ENCODE data around the gene TMEM86A.

Gene TMEM86A

DNA sequence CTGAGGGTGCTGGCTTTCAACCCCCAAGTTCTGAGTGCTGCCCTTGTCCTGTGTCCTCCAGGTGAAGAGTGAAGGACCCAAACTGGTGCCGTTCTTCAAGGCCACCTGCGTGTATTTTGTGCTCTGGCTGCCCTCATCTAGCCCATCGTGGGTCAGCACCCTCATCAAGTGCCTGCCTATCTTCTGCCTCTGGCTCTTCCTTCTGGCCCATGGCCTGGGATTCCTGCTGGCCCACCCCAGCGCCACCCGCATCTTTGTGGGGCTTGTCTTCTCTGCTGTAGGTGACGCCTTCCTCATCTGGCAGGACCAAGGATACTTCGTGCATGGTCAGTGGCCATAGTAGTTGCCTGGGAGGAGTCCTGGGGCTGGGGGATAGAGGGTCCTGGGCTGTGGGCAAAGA, 2.3 kb downstream of the TMEM86A start:
- DNase-seq = no peak

DNA sequence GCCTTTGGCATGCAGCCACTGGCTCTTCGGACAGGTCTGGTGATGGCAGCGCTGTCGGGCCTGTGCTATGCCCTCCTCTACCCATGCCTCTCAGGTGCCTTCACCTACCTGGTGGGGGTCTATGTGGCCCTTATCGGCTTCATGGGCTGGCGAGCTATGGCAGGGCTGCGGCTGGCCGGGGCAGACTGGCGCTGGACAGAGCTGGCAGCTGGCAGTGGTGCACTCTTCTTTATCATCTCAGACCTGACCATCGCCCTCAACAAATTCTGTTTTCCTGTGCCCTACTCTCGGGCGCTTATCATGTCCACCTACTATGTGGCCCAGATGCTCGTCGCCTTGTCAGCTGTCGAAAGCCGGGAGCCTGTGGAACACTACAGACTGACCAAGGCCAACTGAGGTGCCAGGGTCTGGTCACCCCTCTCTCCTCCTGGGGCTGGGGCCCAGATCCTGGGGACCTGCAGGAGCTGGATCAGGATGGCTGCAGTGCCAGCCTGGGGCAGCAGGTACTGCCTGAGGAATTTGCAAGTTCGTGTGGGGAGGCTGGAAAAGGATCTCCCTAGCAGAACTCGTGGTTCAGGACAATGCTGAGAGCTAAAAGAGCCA, 3.1 kb downstream of the TMEM86A start:
- DNase-seq = no peak

DNA sequence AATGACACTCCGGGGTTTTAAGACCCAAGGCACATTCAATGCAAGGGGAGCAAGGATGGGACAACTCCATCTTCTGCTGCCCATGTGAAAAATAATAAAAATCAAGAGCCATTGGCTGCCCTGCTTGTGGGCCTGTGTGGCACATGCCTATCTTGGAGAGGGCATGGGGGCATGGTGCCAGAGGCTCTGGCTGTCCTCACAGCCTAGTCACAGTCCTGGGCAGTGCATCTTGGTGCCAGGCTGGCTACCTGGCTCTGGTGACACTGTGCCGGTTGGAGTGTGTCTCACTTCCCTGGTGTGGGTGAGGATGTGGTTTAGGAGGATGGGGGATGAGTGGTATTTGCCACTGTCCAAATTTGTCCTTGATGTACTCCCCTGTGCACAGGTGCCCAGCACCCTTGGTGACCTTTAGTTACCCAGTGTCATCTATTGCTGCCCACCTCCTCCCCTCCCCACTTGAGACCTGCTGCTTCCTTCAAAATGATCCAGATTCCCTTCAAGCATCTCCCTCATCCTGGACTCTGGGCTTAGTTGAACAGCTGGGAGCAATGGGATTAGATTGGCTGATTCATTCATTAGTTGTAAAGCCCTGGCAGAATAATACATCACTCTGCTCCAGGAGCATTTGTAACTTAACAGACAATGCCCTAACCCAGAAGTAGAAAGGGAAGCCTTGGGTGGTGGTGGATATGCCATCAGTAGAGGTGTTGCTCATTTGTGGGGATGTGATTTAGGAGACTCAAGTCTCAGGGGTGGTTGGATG, 4.6 kb downstream of the TMEM86A start:
- no peak for DNase-seq

DNA sequence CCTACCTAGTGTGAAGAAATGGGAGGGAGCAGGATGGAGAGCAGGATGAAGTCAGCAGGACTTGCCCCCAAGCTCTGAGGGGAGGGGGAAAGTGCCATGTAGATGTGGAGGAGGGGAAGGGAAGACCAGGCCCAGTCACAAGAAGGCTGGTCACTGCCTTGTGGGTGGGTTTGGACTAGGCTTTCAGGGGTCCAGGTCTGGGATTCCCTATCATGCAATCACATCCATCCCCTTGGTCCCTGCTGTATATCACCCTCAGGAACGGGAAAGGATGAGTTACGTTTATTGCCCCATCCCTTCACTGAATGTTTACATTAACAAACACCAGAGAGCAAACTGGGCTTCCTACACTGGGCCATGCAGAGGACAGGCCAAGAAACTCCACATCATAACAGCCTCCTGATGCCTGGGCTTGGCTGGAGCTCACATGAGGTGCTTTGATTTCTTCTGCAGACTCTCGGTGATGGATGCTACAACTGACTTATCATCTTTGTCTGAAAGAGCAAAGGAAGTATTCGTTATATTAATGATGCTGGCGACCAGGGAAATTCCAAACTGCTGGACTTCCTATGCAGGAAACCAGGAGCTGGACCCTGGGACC, 5.6 kb downstream of the TMEM86A start:
- DNase-seq = no peak

DNA sequence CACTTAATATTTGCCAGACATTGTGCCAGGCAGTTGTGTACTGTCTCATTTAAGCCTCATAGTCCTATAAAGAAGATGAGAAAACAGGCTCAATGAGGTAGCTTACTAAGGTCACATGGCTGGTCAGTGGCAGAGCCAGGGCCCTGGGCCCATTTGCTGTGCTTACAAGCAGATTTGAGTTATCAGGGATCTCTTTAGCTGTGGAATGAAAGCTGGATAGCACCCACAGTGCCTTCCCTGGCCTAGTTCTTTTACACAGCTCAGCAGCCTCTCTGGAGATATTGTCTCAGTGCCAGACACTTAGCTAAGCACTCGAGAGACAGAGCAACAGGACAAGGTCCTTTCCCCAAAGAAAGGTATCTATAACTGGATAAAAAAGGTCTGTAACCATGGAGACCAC, 6.1 kb downstream of the TMEM86A start:
- no peak for DNase-seq

DNA sequence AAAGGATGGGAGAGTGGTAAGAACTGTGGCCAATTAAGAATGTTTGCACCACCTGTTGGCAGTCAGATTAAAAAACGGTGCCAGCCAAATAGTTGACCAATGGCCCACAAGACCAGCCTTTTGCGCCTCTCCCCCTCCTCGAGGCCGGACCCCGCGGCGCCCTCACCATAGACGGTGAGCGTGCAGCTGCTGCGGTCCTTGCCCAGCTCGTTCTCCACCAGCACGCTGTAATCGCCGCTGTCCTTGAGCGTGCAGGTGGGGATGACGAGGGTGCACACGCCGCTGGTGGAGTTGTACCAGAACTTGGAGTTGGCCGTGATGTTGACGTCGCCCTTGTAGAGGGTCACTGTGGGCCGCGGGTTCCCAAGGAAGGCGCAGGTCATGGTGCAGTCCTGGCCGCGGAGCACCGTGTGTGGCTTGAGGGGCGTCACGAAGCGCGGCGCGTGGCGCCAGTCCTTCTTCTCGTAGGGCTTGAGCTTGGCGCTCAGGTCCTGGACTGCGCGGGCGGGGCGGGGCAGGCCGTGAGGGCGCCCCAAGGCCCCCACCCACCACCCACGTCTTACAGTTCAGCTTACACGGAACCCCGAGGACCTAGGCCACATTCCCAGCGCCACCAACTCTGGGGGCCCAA, 7.2 kb downstream of the TMEM86A start:
- peak; percentile 33 for DNase-seq

DNA sequence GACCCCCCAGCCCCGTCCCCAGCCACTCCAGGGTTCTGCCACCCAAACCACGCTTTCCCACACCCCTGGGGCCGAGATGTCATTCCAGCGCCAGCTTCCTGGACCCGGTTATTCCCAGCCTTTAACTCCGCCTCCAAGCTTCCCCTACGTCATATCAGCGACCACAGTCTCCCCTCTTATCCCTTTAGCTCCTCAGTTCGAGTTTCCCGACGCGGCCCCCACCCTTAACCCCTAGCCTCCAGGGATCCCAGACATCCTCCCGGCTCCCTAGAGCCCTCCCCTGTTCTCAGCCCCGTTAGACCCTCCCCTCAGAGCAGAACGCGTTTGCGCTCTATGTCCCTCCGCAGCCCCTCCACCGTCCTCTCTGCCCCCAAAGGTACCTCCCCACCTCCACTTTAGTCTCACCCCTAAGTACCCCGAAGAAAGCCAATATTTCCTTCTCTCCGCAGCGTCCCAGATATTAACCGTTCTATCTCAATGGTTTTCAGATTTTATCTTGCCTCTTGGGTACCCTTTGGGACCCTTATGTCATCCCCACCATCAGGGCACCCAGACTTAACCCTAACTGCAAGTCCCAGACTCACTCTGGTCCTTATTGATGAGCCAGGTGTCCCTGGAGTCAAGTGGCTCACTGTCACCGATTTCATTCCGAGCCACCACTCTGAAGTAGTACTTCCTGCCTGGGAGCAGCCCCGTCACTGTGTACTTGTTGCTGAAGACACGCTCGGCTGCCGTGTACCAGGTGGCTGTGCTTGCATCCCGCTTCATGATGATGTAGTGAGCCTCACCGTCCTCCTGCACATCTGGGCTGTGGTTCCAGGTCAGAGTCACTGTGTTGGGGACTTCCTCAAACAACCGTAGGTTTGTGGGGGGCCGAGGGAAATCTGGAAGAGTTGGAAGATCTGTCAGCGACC, 8.0 kb downstream of the TMEM86A start:
- DNase-seq = peak; percentile 9

DNA sequence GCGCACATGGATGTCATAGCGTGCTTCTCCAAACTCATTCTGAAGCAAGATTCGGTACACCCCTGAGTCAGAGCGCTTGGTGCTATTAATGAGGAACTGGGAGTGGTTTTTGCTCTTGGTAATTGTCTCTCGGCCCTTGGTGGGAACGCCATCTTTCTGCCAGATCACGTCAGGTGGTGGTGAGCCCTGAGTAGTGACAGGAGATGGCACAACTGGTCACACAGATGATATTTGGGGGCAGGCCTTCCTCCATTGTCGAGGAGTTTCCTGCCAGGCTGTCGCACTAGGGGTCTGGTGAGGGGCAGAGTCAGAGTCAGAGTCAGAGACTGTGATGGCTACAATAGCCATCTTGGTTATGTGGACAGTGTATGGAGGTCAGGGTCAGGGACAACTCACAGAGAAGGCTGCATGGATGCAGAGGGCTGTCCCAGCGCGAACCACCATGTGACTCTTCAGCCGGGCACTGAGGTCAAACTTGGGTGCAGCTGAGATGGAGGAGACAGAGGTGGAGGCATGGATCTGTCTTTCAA, 9.3 kb downstream of the TMEM86A start:
- DNase-seq = no peak

DNA sequence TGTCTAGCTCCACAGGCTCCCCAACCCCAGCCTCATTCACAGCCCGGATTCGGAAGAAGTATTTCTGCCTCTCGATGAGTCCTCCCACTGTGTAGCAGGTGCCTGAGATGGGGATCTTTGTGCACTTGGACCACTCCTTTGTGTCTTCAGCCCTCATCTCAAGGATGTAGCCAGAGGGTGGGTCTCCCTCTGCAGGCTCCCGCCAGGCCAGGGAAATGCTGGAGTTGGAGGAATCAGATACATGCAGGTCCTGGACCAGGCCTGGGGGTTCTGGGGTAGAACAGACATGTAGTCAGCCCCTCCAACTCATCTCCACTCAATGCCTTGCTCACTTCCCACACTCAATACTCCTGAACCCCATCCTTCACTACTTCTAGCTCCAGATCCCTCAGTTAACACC, 10.8 kb downstream of the TMEM86A start:
- DNase-seq = no peak

DNA sequence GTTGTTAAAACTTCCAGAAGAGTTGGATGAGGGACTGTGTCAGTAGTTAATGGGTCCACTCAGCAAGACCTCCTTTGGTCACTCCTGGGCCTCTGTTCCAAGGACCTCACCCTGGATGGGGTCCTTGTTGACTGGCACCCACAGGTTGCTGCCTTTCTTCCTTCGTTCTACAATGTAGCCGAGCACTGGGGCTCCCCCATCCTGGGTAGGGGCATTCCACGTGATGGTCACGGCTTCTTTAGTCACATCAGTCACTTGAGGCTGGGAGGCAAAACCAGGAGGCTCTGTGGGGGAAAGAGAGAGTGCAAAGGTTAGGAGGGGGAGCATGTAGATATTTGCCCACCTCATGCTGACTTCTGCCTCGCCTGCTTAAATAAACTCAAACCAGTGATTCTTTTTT, 12.0 kb downstream of the TMEM86A start:
- no peak for DNase-seq

DNA sequence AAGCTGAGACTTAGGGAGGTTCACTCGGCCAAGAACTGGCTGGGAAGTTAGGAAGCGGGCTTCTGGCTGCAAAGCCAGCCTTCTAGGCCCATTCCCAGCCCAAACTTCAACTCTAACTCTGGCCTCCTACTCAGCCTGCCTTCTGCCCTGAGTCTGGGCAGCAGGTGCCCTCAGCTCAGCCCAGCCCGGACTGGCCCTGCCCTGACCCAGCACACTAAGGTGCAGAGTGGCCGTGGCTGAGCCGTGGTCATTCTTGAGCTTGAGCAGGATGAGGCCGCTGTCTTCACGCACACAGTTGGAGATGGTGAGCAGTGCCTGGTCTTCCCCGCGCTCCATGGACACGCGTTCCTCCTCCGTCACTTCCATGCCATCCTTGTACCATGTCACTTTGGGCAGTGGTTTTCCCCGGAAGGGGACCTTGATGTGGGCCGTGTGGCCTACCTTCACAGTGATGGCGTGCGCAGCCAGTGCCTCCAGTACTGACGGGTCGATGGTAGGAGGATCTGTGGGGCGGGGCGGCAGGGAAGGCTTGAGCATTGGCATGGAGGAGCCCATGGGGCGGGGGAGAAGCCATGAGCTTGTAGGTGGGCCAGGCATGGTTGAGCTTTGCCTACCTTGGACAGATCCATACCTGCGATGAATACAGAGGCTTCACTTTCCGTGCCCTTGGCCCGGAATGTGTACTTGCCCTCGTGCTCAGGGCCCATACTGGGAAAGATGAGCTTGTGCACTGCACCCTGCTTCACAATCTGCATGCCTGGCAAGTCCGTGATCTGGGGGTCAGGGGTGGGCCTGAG, 15.3 kb downstream of the TMEM86A start:
- no peak for DNase-seq

DNA sequence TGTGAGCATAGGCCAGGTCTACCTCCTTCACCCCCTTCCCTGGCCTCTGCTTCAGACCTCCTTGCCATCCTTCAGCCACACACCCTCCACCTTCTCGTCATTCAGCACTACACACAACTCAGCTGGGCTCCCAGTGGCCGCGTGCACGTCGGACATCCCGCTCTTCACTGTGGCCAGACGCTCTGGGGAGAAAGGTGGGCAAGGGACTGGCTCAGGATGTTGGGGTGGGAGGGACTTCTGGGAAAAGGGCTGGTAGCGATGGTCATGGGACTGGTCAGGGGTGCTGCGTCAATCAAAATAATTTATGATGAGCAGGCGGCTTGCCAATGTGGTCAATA, 15.8 kb downstream of the TMEM86A start:
- no peak for DNase-seq

DNA sequence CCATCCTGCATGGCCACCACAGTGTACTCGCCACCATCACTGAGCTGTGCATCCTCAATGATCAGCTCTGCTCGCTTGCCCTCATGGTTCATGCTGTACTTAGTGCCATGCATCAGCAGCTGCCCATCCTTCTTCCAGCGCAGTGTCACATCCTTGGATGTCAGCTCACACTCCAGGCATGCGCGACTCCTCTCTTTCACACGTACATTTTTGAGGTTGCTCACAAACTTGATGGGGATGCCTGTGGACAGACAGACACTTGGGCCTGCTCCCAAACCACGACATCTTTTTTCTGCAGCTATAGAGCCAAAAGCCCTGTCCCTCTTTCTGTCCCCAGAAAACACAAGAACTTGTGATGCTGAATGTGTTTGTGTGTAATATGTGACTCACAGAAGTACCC, 16.9 kb downstream of the TMEM86A start:
- DNase-seq = no peak

DNA sequence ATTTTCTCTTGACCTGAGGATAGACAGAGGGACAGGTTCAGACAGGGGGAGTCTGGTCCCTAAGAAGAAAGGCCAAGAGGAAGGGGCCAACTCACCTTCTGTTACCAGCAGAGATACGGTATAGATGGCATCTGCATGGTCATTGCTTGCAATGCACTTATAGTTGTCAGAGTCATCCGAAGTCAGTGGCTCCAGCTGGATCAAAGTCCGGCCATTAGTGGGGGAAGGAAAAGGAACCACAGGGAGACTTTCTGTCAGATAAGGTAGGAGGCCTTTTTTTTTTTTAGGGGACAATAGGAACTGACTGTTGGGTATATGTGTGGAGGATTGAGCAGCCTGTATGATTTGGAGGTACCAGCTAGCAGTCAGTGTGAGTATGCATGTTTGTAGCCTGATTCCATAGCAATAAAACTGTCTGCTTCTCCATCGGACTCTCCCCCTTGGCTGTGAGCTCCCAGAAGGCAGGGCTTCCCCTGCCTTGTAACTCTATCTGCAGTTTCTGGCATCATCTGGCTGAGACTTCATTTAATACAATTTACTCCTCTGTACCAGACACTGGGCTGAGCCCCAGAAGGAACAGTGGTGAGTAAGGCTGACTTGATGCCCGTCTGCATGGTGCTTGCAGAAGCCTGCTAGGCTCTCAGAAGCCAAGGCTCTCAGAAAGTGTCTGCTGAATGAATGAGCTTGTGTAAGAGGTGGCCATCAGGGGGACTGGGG, 21.7 kb downstream of the TMEM86A start:
- DNase-seq = no peak

DNA sequence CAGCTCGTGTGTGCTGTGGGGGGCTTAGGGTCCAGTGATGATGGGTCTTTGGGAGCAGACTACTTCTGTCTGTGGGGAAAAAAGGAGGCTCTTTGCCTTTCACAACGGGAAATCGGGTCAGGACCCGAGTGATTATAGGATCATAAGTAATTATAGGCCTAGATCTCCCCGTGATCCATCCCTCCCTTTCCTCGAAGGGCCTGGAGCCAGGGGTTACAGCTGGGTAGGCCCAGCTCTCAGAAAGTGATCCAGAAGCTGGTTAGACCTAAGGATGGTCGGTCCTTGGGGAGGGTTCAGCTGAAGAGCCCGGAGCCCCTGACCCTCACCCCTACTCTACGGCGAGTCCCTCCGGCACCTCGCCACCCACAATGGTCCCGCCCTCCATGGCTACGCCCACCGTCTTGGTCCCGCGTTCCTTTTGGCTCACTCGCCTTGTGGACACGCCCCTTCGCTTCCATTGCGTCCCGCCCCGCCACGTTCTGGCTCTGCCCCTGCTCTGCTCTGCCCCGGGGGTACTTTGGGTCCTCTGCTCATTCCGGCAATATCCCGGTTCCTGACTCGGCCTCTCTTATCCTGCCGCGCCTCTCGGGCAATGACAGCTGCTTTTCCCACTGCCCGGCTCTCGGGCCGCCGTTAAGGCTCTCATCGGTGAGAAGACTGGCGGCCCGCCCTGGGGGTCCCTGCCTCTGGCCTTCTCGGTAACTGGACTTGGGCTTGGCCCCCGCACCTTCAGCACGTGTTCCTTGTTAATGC, 22.4 kb downstream of the TMEM86A start:
- DNase-seq = peak; percentile 65

DNA sequence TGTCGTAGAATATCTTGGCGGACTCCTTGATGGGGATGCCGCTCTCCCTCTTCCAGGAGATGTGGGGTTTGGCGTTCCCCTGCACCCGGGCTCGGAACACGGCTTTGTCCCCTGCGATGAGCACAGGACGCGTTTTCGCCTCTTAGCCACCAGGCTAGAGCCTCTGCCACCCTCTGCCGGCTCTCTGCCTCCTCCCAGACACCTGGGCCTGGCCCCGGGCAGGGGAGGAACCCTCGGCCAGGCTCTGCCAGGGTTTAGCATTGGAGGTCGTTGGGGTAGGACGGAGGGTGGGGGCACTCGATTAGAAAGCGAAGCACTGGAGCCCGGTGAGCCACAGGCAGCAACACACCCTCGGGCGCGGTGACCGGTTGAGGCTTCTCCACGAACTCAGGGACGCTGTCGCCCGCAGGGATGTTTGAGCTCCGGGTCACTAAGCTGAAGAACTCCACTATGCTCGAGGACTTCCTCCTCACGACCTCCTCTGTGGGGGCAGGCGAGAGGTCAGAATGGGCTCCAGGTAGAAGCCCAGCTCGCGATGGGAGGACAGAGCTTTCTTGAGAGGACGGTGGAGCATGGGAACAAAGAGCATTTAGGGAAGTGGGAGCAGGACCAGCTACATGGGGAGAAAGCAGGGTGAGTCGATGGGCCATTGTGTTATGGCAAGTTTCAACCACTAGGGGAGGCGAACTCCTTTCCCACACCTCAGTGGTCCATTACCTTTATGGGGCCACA, 23.1 kb downstream of the TMEM86A start:
- DNase-seq = peak; percentile 41

DNA sequence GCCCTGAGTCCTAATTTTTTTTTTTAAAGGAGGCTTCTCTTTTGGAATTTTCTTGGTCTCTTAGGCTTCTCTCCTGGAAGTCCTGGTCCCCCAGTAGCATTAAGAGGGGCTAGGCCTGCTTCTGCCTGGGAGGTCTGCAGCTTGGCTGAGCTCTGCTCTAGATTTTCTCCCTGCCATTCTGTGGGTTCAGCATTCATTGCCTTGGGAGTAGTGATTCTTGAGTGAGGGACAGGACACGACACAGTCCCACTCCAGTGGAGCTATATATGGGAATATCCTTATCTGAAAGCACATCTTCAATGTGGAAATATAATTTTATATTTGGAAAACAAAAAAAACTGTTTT, 23.7 kb downstream of the TMEM86A start:
- no peak for DNase-seq

DNA sequence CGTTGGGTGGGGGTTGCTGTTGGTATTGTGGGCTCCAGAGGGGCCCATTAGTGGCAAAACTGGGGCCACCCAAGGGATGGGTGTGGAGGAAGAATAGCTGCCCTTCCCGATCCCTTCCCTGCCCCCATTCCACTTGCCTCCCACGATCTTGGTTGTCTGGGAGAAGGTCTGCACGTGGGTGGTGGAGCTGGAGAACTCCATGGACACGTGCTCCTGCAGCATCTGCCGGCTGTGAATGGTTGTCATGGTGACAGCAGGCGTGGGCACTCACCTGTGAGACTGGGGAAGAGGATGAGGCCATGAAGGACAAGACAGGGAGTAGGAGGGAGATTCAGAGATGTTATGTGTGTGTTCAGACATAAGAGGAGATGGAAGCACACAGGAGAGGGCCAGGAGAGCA, 25.4 kb downstream of the TMEM86A start:
- peak; percentile 80 for DNase-seq

DNA sequence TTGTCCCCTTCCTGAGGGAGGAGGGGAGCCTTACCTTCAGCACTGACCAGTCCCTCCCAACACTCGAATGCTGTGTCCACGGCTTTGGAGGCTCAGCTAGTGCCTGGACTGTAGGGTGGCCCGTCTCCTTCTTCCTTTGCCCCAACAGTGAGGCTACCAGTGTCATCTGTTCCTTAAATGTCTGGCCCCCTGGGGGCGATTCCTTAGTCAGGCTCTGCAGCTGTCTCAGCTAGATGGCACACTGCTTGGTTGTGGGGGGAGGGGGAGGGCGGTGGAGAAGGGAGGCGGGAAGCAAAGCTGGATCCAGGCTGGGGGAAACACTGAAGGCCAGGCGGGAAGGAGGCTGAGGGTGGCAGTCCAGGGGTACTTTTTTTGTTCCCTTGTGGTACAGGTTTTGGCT, 27.5 kb downstream of the TMEM86A start, which contains the start of gene IGSF22:
TSS of gene IGSF22 (minus strand) at position 149 of the 400 bp plus-strand sequence. CDS start 1,952 bp downstream, outside the sequence.
- no peak for DNase-seq
